GM19468 (cell line): ENCODE data around the gene SIK3.
"Not testable (repeated sequence)": the region's sequence is repeated elsewhere in the genome, so short reads cannot be mapped to it uniquely, and the experiment has no call there.

Experiments
- ATAC-seq: cut with Tn5 transposase; IDR thresholded peaks from one replicate; pipeline ENCODE4 v1.9.1; 2021; ENCODE audit warnings: mild to moderate bottlenecking, moderate library complexity, moderate number of reproducible peaks; ENCODE audit not compliant: unreplicated experiment; ENCODE audit errors: extremely low read depth

SIK3 gene

GRCh38 chr11:116819049-116819448 is 279.2 kb downstream of the SIK3 start:
- no peak for ATAC-seq

- ATAC-seq: no peak
These were observed 283.7 kb downstream of the SIK3 start for GRCh38 chr11:116814502-116814901.

- no peak for ATAC-seq
These were observed 284.3 kb downstream of the SIK3 start for GRCh38 chr11:116813781-116814471.

GRCh38 chr11:116813170-116813569 is 285.1 kb downstream of the SIK3 start:
- no peak for ATAC-seq

- no peak for ATAC-seq
These were observed 286.1 kb downstream of the SIK3 start for GRCh38 chr11:116812109-116812508.

GRCh38 chr11:116811194-116811593 is 287.0 kb downstream of the SIK3 start:
- ATAC-seq: no peak

GRCh38 chr11:116808262-116809175 is 289.7 kb downstream of the SIK3 start:
- no peak for ATAC-seq

- ATAC-seq: no peak
These were observed 290.5 kb downstream of the SIK3 start for GRCh38 chr11:116807601-116808261.

GRCh38 chr11:116804001-116804400 is 294.2 kb downstream of the SIK3 start:
- ATAC-seq: no peak

- ATAC-seq: not testable (repeated sequence)
These were observed 296.6 kb downstream of the SIK3 start for GRCh38 chr11:116801662-116802061.

- ATAC-seq: no peak
These were observed 297.6 kb downstream of the SIK3 start for GRCh38 chr11:116800610-116801009.

- ATAC-seq: no peak
These were observed 299.9 kb downstream of the SIK3 start for GRCh38 chr11:116798368-116798767.

- ATAC-seq: no peak
These were observed 300.4 kb downstream of the SIK3 start for GRCh38 chr11:116797816-116798215.

GRCh38 chr11:116796548-116796947 is 301.7 kb downstream of the SIK3 start:
- ATAC-seq: no peak

GRCh38 chr11:116794851-116795250 is 303.4 kb downstream of the SIK3 start:
- no peak for ATAC-seq

GRCh38 chr11:116793772-116794097 is 304.5 kb downstream of the SIK3 start:
- no peak for ATAC-seq
